IMR-90 (cell line): ENCODE measurements around the gene ADAM15. TPM values are rescaled to one million over a fixed set of nuclear protein-coding genes. Genes with fewer than 3 reads are reported as not detected.

Source experiments
- ATAC-seq: fragments of 200-7000 bp; cut with Tn5 transposase; 2 replicates; pipeline ENCODE4 v1.9.1; 2020; ENCODE audit warnings: low read depth, mild to moderate bottlenecking, moderate library complexity
- BruUV-seq: library from RNA; stranded (reverse); fragments of 400-500 nt; replicated peaks from 2 replicates; lab custom pipeline; 2021; lab: Mats Ljungman, UMichigan
- CTCF ChIA-PET: fragments of 300-600 bp; formaldehyde crosslinking; extraction: SDS; loops from one replicate; lab custom pipeline; 2021; ENCODE audit warnings: antibody characterized with exemption; lab: Yijun Ruan, JAX
- POLR2A ChIA-PET: fragments of 300-600 bp; sonication (Branson Sonifier 250); formaldehyde crosslinking; loops from one replicate; lab custom pipeline; 2022; ENCODE audit warnings: antibody characterized with exemption; ENCODE audit not compliant: unreplicated experiment; lab: Charles Lee
- DNase-seq: peaks from one replicate; pipeline ENCODE4 v3.0.0; 2013
- H2AFZ ChIP-seq: replicated peaks from 2 replicates; pipeline ENCODE3; 2013; ENCODE audit warnings: low read length, mild to moderate bottlenecking; ENCODE audit not compliant: poor library complexity
- H2AK5ac ChIP-seq: 2 replicates; pipeline ENCODE4 v1.6.1; 2013; ENCODE audit warnings: low read depth, low read length, inconsistent platforms
- H2AK9ac ChIP-seq: replicated peaks from 2 replicates; pipeline ENCODE3; 2013; ENCODE audit warnings: mild to moderate bottlenecking, low read depth, low read length, moderate library complexity; ENCODE audit not compliant: poor library complexity
- H2BK120ac ChIP-seq: 2 replicates; pipeline ENCODE4 v1.6.1; 2013; ENCODE audit warnings: low read depth, low read length, inconsistent platforms
- H2BK15ac ChIP-seq: 3 replicates; pipeline ENCODE4 v1.6.1; 2013; ENCODE audit warnings: low read depth, low read length, inconsistent platforms
- H2BK20ac ChIP-seq: 2 replicates; pipeline ENCODE4 v1.6.1; 2013; ENCODE audit warnings: low read depth, mild to moderate bottlenecking, inconsistent platforms, low read length, moderate library complexity
- H2BK5ac ChIP-seq: 2 replicates; pipeline ENCODE4 v1.6.1; 2013; ENCODE audit warnings: mild to moderate bottlenecking, low read depth, low read length, inconsistent platforms; ENCODE audit not compliant: poor library complexity, severe bottlenecking
- H3K14ac ChIP-seq: replicated peaks from 2 replicates; pipeline ENCODE4 v1.6.1; 2013; ENCODE audit warnings: low read depth, low read length, inconsistent platforms
- H3K18ac ChIP-seq: 2 replicates; pipeline ENCODE4 v1.6.1; 2013; ENCODE audit warnings: low read depth, low read length, control low read depth
- H3K23ac ChIP-seq: 2 replicates; pipeline ENCODE4 v1.6.1; 2013; ENCODE audit warnings: low read depth, low read length, inconsistent platforms
- H3K27ac ChIP-seq: 2 replicates; pipeline ENCODE4 v1.5.1; 2013; ENCODE audit warnings: mild to moderate bottlenecking, control low read depth, low read length; ENCODE audit not compliant: insufficient read depth
- H3K27me3 ChIP-seq: 2 replicates; pipeline ENCODE4 v1.6.1; 2013; ENCODE audit warnings: low read length; ENCODE audit not compliant: control insufficient read depth, insufficient read depth
- H3K36me3 ChIP-seq: 2 replicates; pipeline ENCODE4 v1.6.1; 2013; ENCODE audit warnings: low read length, mixed read lengths; ENCODE audit not compliant: control insufficient read depth, insufficient read depth
- H3K4ac ChIP-seq: 2 replicates; pipeline ENCODE4 v1.6.1; 2013; ENCODE audit warnings: low read depth, low read length, inconsistent platforms
- H3K4me1 ChIP-seq: 2 replicates; pipeline ENCODE4 v1.6.1; 2013; ENCODE audit warnings: low read length, mixed read lengths; ENCODE audit not compliant: control insufficient read depth, insufficient read depth
- H3K4me2 ChIP-seq: 2 replicates; pipeline ENCODE4 v1.6.1; 2013; ENCODE audit warnings: low read depth, mild to moderate bottlenecking, control low read depth, low read length, moderate library complexity
- H3K4me3 ChIP-seq: 2 replicates; pipeline ENCODE4 v1.5.1; 2013; ENCODE audit warnings: low read depth, mild to moderate bottlenecking, control low read depth, low read length, moderate library complexity; ENCODE audit not compliant: insufficient read depth
- H3K56ac ChIP-seq: 2 replicates; pipeline ENCODE4 v1.6.1; 2013; ENCODE audit warnings: low read length, inconsistent platforms; ENCODE audit not compliant: insufficient read depth; ENCODE audit errors: extremely low read depth
- H3K79me1 ChIP-seq, 2 experiments: 2 replicates each; pipeline ENCODE4 v1.6.1; 2013; ENCODE audit warnings: low read length in 2 of 2, inconsistent platforms in 1 of 2, low read depth in 1 of 2
- H3K9ac ChIP-seq: 2 replicates; pipeline ENCODE4 v1.6.1; 2013; ENCODE audit warnings: low read depth, low read length, control low read depth
- H3K9me1 ChIP-seq: 2 replicates; pipeline ENCODE4 v1.6.1; 2013; ENCODE audit warnings: low read length, inconsistent platforms; ENCODE audit not compliant: insufficient read depth
- H3K9me3 ChIP-seq: 2 replicates; pipeline ENCODE4 v1.6.1; 2013; ENCODE audit warnings: low read length; ENCODE audit not compliant: control insufficient read depth, insufficient read depth
- H4K20me1 ChIP-seq: 2 replicates; pipeline ENCODE4 v1.6.1; 2013; ENCODE audit warnings: low read length, inconsistent platforms; ENCODE audit not compliant: insufficient read depth
- H4K5ac ChIP-seq: 2 replicates; pipeline ENCODE4 v1.6.1; 2013; ENCODE audit warnings: mild to moderate bottlenecking, low read depth, low read length, control low read depth
- H4K8ac ChIP-seq, 2 experiments: 2 replicates each; pipeline ENCODE4 v1.6.1; 2013; ENCODE audit warnings: low read depth in 2 of 2, low read length in 2 of 2, control low read depth in 1 of 2, inconsistent platforms in 1 of 2
- H4K91ac ChIP-seq: 2 replicates; pipeline ENCODE4 v1.6.1; 2013; ENCODE audit warnings: low read depth, low read length, inconsistent platforms; ENCODE audit not compliant: insufficient read depth
- BHLHE40 ChIP-seq: fragments of 150-350 bp; IDR thresholded peaks from 2 replicates; pipeline ENCODE4 v1.6.1; 2016; ENCODE audit warnings: mild to moderate bottlenecking, low read depth, low read length
- CEBPB ChIP-seq: IDR thresholded peaks from 2 replicates; pipeline ENCODE4 v1.6.1; 2012; ENCODE audit warnings: low read depth, low read length, improper control_type of control experiment
- CHD1 ChIP-seq: IDR thresholded peaks from 2 replicates; pipeline ENCODE4 v1.6.1; 2012; ENCODE audit warnings: low read depth, low read length, improper control_type of control experiment
- CTCF ChIP-seq: conservative IDR thresholded peaks from 2 replicates; pipeline ENCODE4 v1.5.1; 2012; ENCODE audit warnings: mild to moderate bottlenecking, low read depth, low read length, improper control_type of control experiment
- ELK1 ChIP-seq: fragments of 150-350 bp; IDR thresholded peaks from 2 replicates; pipeline ENCODE4 v1.6.1; 2016; ENCODE audit warnings: low read depth, mild to moderate bottlenecking, low read length, moderate library complexity, borderline replicate concordance
- MAFK ChIP-seq: IDR thresholded peaks from 2 replicates; pipeline ENCODE4 v1.6.1; 2012; ENCODE audit warnings: low read depth, low read length, improper control_type of control experiment
- MAZ ChIP-seq: IDR thresholded peaks from 2 replicates; pipeline ENCODE4 v1.6.1; 2012; ENCODE audit warnings: low read depth, mild to moderate bottlenecking, low read length, improper control_type of control experiment, moderate library complexity, borderline replicate concordance
- MXI1 ChIP-seq: IDR thresholded peaks from 2 replicates; pipeline ENCODE4 v1.6.1; 2012; ENCODE audit warnings: low read depth, mild to moderate bottlenecking, low read length, moderate library complexity, borderline replicate concordance
- NFE2L2 ChIP-seq: fragments of 150-350 bp; IDR thresholded peaks from 2 replicates; pipeline ENCODE4 v1.6.1; 2016; ENCODE audit warnings: low read depth, mild to moderate bottlenecking, low read length
- POLR2A ChIP-seq: IDR thresholded peaks from 2 replicates; pipeline ENCODE4 v1.6.1; 2012; ENCODE audit warnings: mild to moderate bottlenecking, low read depth, low read length
- RAD21 ChIP-seq: IDR thresholded peaks from 2 replicates; pipeline ENCODE4 v1.6.1; 2012; ENCODE audit warnings: low read length, improper control_type of control experiment
- RCOR1 ChIP-seq: IDR thresholded peaks from 2 replicates; pipeline ENCODE4 v1.6.1; 2012; ENCODE audit warnings: mild to moderate bottlenecking, low read length, improper control_type of control experiment; ENCODE audit not compliant: insufficient replicate concordance
- RFX5 ChIP-seq: IDR thresholded peaks from 2 replicates; pipeline ENCODE4 v1.8.0; 2012; ENCODE audit warnings: low read depth, mild to moderate bottlenecking, low read length, moderate library complexity
- SMC3 ChIP-seq: fragments of 150-350 bp; IDR thresholded peaks from 2 replicates; pipeline ENCODE4 v1.6.1; 2016; ENCODE audit warnings: low read depth, mild to moderate bottlenecking, antibody characterized with exemption, low read length, moderate library complexity
- USF2 ChIP-seq: fragments of 150-350 bp; IDR thresholded peaks from 2 replicates; pipeline ENCODE4 v1.6.1; 2017; ENCODE audit warnings: mild to moderate bottlenecking, antibody characterized with exemption, low read length, low read depth
- WGBS, 2 experiments: methylation state at CpG; one replicate each; pipeline versions ENCODE4 v1.1.5 to v1.1.7; 2013; ENCODE audit warnings: missing lambda C conversion rate in 2 of 2; ENCODE audit not compliant: insufficient read length in 1 of 2; ENCODE audit errors: extremely low coverage in 2 of 2; 5-methylcytosine and 5-hydroxymethylcytosine counted together
- dilution Hi-C: fragments of 300-500 bp; cut with HindIII; formaldehyde crosslinking; loops from one replicate; pipeline ENCODE4 v1.14.3; 2018; ENCODE audit warnings: low sequenced_read_pairs; ENCODE audit not compliant: unreplicated experiment
- in situ Hi-C: fragments of 300-500 bp; cut with MboI; formaldehyde crosslinking; loops from 3 replicates; pipeline ENCODE4 v1.14.3; 2019; ENCODE audit warnings: low sequenced_read_pairs, inconsistent platforms, mixed read lengths
- intact Hi-C: fragments of 100-400 bp; cut with micrococcal nuclease; formaldehyde crosslinking; loops from 2 replicates; pipeline ENCODE4 v1.10.0; 2022
- polyA plus RNA-seq, 3 experiments: library from polyadenylated mRNA; depleted of rRNA; stranded (reverse); fragments of >200 nt; gene quantifications; 2 replicates each; pipeline ENCODE4 v1.2.3, GENCODE V29; 2012; ENCODE audit warnings: low replicate concordance in 1 of 3
- total RNA-seq: library from RNA; depleted of rRNA; stranded (reverse); fragments of >200 nt; gene quantifications from 2 replicates; pipeline ENCODE4 v1.2.3, GENCODE V29; 2012

The ADAM15 gene
- total and polyA plus RNA-seq, 2 of the 4 experiments (the other 2 are of a cell fraction) = 25.6 to 52.4 TPM

- no peak overlapping the region for H2BK15ac ChIP-seq
- TF ChIP-seq ELK1 (no peak), CHD1 (no peak), RAD21 (no peak), USF2 (no peak), MAFK (no peak), RCOR1 (no peak), RFX5 (no peak), MAZ (no peak), BHLHE40 (no peak), MXI1 (no peak), SMC3 (no peak), NFE2L2 (no peak), CEBPB (no peak), CTCF (no peak), POLR2A (no peak)
- H3K36me3 ChIP-seq = peaks cover 22% of the 10 kb centered on the region
- H3K18ac ChIP-seq = no peak overlapping the region
- BruUV-seq = no TSS peak
- H2AK5ac ChIP-seq = peak overlapping the region; percentile 46; the same call in 1 of the 2 replicates
- no peak overlapping the region for H3K4me2 ChIP-seq
- DNase-seq (no peak), ATAC-seq (no peak)
- no peak overlapping the region for H3K56ac ChIP-seq
- CTCF ChIA-PET = no interaction called here
- dilution Hi-C loops (no loop called here), in situ Hi-C loops (no loop called here), intact Hi-C loops (no loop called here)
- no peak overlapping the region for H4K5ac ChIP-seq
- H3K79me1 ChIP-seq = peaks cover 0 to 33% of the 10 kb centered on the region in 2 experiments; a peak in 2 of 4 replicates
- POLR2A ChIA-PET = no interaction called here
- H2BK20ac ChIP-seq = no peak overlapping the region
- peaks cover 19% of the 10 kb centered on the region for H4K20me1 ChIP-seq
- H3K9me1 ChIP-seq = no peaks in the 10 kb centered on the region; the same call in 1 of the 2 replicates
- no peak overlapping the region for H3K9ac ChIP-seq
- no peak overlapping the region for H3K27ac ChIP-seq
- WGBS, 2 experiments = no CpG with 5 or more reads among the region's 6 CpGs
- no peak overlapping the region for H2BK5ac ChIP-seq
- no peaks in the 10 kb centered on the region for H3K27me3 ChIP-seq
- no peak overlapping the region for H3K14ac ChIP-seq
- no peak overlapping the region for H3K4me3 ChIP-seq
- H3K23ac ChIP-seq = no peak overlapping the region
- no peak overlapping the region for H2AK9ac ChIP-seq
- no peak overlapping the region for H3K4ac ChIP-seq
- H2AFZ ChIP-seq = no peak overlapping the region
- no peak overlapping the region for H4K8ac ChIP-seq
- H3K9me3 ChIP-seq = no peaks in the 10 kb centered on the region
- no peak overlapping the region for H2BK120ac ChIP-seq
- no peak overlapping the region for H4K91ac ChIP-seq
- H3K4me1 ChIP-seq = peaks cover 3% of the 10 kb centered on the region; the same call in 1 of the 2 replicates
Measured at GRCh38 chr1:155011437-155012025, 39.6 kb upstream of the ADAM15 start.
